Subcutaneous adipose tissue (tissue), 4 donors: ENCODE data around the gene CCNQ. TPM values are rescaled to one million over a fixed set of nuclear protein-coding genes. Genes with fewer than 3 reads are reported as not detected.

Experiments
- total RNA-seq, 4 donors: library from RNA; depleted of rRNA; stranded (reverse); fragments of >200 nt; gene quantifications; one replicate each; pipeline ENCODE4 v1.1.0, GENCODE V29; 2016
- TF ChIP-seq, protein P1 (sequence below): fragments of 450-650 bp; IDR thresholded peaks from one replicate; pipeline ENCODE4 v1.5.1; 2016; ENCODE audit warnings: low read depth, mild to moderate bottlenecking, control low read depth, antibody characterized with exemption, moderate library complexity

The CCNQ gene
- total RNA-seq, 4 donors from 2014 or later: 25.6 to 37.5 (median 30.6) TPM

DNA sequence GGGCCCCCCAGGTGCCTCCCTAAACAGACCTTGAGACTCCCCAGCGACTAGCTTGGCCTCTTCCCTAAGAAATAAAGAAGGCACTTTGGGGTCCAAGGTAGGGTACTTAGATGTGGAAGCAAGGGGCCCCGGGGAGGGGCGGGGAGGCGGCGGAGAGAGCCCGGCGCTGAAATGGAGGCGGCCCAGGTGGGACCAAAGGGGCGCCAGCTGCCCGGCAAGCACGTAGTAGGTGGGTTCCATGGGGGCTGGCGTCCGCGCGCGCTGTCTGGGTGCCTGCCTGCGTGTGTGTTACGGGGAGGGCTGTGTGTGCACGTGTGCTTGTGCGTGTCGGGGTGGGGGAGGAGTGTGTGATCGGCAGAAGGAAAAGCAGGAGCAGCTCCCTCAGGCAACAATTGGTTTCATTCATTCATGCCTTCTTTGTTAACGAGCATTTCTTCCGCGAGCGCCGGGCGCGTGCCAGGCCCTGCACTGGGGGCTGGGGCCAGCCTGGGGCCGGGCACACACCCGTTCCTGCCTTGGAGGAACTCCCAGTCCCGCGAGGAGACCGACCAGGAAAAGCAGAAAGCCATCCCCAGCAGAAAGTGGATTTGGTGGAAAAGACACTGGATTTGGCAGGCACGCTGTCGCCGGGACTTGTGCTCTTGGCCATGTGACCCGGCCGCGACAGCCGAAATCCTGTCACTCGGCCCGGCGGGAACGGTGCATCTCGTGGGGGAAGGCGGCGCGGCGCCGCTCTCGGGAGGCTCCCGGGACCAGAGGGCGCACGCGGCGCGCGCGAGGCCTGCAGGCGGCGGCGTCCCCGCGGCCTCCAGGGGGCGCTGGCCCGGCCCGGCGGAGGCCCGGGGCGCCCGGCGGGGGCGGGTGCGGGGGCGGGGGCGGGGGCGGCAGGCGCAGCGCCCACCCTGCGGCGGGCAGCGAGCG is 44.8 kb upstream of the CCNQ start:
- TF ChIP-seq, protein P1, sequence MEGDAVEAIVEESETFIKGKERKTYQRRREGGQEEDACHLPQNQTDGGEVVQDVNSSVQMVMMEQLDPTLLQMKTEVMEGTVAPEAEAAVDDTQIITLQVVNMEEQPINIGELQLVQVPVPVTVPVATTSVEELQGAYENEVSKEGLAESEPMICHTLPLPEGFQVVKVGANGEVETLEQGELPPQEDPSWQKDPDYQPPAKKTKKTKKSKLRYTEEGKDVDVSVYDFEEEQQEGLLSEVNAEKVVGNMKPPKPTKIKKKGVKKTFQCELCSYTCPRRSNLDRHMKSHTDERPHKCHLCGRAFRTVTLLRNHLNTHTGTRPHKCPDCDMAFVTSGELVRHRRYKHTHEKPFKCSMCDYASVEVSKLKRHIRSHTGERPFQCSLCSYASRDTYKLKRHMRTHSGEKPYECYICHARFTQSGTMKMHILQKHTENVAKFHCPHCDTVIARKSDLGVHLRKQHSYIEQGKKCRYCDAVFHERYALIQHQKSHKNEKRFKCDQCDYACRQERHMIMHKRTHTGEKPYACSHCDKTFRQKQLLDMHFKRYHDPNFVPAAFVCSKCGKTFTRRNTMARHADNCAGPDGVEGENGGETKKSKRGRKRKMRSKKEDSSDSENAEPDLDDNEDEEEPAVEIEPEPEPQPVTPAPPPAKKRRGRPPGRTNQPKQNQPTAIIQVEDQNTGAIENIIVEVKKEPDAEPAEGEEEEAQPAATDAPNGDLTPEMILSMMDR: no peak

DNA sequence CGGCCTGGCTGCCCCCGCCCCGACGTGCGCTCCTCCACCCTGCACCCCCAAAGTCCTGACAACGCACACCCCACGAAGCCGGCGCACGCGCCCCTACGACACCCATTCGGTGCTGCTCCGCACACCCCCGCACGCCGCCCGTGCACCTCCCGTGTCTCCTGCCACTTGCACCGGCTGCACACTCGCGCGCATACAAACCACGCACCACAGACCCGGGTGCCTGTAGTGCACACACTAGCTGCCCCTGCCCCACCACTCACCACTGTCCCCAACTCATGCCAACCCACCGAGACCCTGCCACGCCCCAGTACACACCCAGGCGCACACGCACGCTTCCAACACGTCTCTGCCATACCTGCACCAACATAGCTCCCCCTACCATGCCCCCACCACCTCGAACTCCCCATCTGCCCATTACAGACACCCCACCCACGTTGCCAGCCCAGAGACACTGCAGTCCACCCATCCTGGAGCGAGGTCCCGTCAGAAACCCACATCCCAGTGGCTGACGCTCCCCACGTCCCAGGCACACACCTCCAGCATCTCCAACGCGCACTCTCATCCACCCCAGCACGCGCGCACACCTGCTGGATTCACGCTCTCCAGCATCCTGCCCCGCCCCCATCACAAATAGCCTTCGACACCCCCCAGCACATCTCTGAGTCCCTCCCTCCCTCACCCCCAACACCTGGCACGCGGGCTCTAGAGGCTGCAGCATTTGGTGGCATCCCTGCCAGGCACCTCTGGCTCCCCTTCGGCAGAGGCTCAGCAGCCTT is 43.9 kb upstream of the CCNQ start:
- TF ChIP-seq, protein P1: no peak

DNA sequence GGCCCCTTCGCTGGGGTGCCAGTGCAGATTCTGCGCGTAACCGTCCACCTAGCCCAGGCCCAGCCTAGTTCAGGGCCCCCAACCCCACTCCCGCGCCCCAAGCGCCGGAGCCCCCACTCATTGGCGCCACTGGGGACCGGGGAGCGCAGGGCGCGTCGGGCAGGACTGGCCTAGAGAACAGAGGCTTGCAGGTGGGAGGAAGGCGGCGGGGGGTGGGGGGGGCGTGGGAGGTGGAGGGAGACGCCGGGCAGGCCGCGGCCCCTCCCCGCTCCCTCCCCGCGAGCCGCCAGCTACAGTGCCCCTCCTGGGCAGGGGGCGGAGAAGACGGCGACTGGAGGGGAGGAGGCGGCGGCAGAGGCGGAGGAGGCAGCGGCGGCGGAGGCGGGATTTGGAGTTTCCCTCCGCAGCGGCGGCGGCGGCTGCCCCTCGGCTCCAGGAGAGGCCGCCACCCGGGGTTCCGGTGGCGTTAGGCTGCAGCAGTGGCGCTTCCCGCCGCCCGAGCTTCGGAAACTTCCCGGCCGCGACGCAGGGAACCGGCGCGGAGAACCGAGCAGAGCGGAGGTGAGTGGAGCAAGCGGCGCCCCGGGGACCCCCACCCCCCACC is 43.2 kb upstream of the CCNQ start:
- TF ChIP-seq, protein P1: no peak

DNA sequence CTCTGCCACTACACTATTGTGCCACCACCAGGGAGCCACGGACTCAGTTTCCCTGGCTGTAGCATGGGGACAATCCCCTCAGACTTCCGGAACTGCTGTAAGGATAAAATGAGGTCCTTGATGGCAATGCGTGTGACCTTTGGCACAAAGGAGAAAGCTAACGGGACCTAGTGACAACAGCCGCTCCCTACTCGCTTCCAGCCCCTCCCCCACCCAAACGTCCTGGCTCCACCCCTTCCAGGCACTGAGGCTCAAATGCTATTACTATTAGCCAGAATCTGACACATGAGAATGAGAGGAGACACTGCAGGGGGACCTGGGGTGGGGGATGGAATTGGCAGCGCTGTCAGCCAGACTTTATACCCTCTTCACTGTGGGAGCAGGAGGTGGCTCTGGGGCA is 42.7 kb upstream of the CCNQ start:
- TF ChIP-seq, protein P1: no peak

DNA sequence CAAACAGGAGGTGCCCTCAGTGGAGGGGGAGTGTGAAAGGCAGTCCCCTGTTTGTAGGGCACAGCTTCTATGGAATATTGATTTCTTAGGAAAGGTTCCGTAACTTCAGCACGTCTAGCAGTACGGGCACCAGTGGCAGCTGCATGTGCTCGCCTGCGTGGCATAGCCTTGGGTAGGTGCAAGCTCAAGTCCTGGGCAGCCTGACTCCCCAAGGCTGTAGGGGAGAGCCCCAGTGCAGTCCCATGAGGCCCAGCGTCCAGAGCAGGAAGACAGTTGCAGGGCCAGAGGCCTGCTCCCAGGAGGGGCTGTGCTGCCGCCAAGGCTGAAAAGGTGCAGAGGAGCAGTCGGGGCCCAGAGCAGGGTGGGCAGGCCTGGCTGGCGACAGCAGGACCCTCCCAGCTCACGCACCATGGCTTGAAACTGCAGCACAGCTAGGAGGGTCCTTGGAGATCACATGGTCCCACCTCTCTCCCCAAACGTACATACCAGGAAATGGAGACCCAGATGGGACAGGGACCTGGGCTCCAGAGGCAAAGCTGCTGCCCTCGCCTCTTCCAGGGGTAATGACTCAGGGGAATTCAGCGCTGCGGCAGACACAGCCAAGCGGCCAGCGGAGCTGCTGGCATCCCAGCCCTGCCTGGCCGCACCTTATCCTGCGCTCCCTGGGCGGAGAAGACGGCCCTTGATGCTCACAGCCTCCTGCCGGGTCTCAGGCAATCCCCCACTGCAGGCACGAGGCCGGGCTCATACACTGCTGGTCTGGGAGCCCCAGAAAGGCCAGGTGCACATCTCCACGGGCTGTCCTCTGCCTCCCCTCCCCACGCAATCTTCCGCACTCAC is 42.0 kb upstream of the CCNQ start:
- TF ChIP-seq, protein P1: no peak

DNA sequence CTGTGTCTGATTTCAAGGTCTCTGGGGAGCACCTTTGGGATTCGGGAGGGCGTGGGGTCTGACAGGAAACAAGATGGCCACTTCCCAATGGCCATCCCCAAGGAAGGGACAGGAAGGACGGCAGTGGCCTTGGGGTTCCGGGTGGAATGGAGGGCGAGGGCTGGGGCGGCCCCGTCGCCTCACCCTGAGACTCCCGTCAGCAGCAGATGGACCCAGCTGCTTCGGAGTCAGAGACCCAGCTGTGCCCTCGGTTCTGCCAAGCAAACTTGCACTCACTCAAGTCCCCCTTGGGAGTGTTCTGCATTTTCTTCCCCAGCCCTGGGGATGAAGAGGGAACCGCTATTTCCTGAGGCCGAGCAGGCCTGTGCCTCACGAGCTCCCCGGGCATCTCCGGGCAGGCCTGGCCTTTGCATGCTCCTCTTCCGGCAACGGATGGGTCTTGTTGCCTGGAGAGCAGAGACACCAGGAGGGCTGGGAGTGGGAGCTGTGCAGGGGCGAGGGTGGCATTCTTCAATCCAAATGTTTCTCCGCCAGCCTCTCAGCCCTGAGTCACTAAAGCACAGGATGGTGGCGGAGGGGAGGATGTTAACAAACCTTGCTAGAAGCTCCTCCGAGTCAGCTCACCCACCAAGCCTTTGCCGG is 41.2 kb upstream of the CCNQ start:
- TF ChIP-seq, protein P1: no peak
